IMR-90 (cell line): Measurements from ENCODE around the gene IQGAP2. TPM values are rescaled to one million over a fixed set of nuclear protein-coding genes. Genes with fewer than 3 reads are reported as not detected.

Experiments
- ATAC-seq: fragments of 200-7000 bp; cut with Tn5 transposase; 2 replicates; pipeline ENCODE4 v1.9.1; 2020; ENCODE audit warnings: low read depth, mild to moderate bottlenecking, moderate library complexity
- BruUV-seq: library from RNA; stranded (reverse); fragments of 400-500 nt; replicated peaks from 2 replicates; lab custom pipeline; 2021; lab: Mats Ljungman, UMichigan
- CTCF ChIA-PET: fragments of 300-600 bp; formaldehyde crosslinking; extraction: SDS; loops from one replicate; lab custom pipeline; 2021; ENCODE audit warnings: antibody characterized with exemption; lab: Yijun Ruan, JAX
- POLR2A ChIA-PET: fragments of 300-600 bp; sonication (Branson Sonifier 250); formaldehyde crosslinking; loops from one replicate; lab custom pipeline; 2022; ENCODE audit warnings: antibody characterized with exemption; ENCODE audit not compliant: unreplicated experiment; lab: Charles Lee
- DNase-seq: peaks from one replicate; pipeline ENCODE4 v3.0.0; 2013
- H2AFZ ChIP-seq: replicated peaks from 2 replicates; pipeline ENCODE3; 2013; ENCODE audit warnings: low read length, mild to moderate bottlenecking; ENCODE audit not compliant: poor library complexity
- H2AK5ac ChIP-seq: 2 replicates; pipeline ENCODE4 v1.6.1; 2013; ENCODE audit warnings: low read depth, low read length, inconsistent platforms
- H2AK9ac ChIP-seq: replicated peaks from 2 replicates; pipeline ENCODE3; 2013; ENCODE audit warnings: mild to moderate bottlenecking, low read depth, low read length, moderate library complexity; ENCODE audit not compliant: poor library complexity
- H2BK120ac ChIP-seq: 2 replicates; pipeline ENCODE4 v1.6.1; 2013; ENCODE audit warnings: low read depth, low read length, inconsistent platforms
- H2BK15ac ChIP-seq: 3 replicates; pipeline ENCODE4 v1.6.1; 2013; ENCODE audit warnings: low read depth, low read length, inconsistent platforms
- H2BK20ac ChIP-seq: 2 replicates; pipeline ENCODE4 v1.6.1; 2013; ENCODE audit warnings: low read depth, mild to moderate bottlenecking, inconsistent platforms, low read length, moderate library complexity
- H2BK5ac ChIP-seq: 2 replicates; pipeline ENCODE4 v1.6.1; 2013; ENCODE audit warnings: mild to moderate bottlenecking, low read depth, low read length, inconsistent platforms; ENCODE audit not compliant: poor library complexity, severe bottlenecking
- H3K14ac ChIP-seq: replicated peaks from 2 replicates; pipeline ENCODE4 v1.6.1; 2013; ENCODE audit warnings: low read depth, low read length, inconsistent platforms
- H3K18ac ChIP-seq: 2 replicates; pipeline ENCODE4 v1.6.1; 2013; ENCODE audit warnings: low read depth, low read length, control low read depth
- H3K23ac ChIP-seq: 2 replicates; pipeline ENCODE4 v1.6.1; 2013; ENCODE audit warnings: low read depth, low read length, inconsistent platforms
- H3K27ac ChIP-seq: 2 replicates; pipeline ENCODE4 v1.5.1; 2013; ENCODE audit warnings: mild to moderate bottlenecking, control low read depth, low read length; ENCODE audit not compliant: insufficient read depth
- H3K27me3 ChIP-seq: 2 replicates; pipeline ENCODE4 v1.6.1; 2013; ENCODE audit warnings: low read length; ENCODE audit not compliant: control insufficient read depth, insufficient read depth
- H3K36me3 ChIP-seq: 2 replicates; pipeline ENCODE4 v1.6.1; 2013; ENCODE audit warnings: low read length, mixed read lengths; ENCODE audit not compliant: control insufficient read depth, insufficient read depth
- H3K4ac ChIP-seq: 2 replicates; pipeline ENCODE4 v1.6.1; 2013; ENCODE audit warnings: low read depth, low read length, inconsistent platforms
- H3K4me1 ChIP-seq: 2 replicates; pipeline ENCODE4 v1.6.1; 2013; ENCODE audit warnings: low read length, mixed read lengths; ENCODE audit not compliant: control insufficient read depth, insufficient read depth
- H3K4me2 ChIP-seq: 2 replicates; pipeline ENCODE4 v1.6.1; 2013; ENCODE audit warnings: low read depth, mild to moderate bottlenecking, control low read depth, low read length, moderate library complexity
- H3K4me3 ChIP-seq: 2 replicates; pipeline ENCODE4 v1.5.1; 2013; ENCODE audit warnings: low read depth, mild to moderate bottlenecking, control low read depth, low read length, moderate library complexity; ENCODE audit not compliant: insufficient read depth
- H3K56ac ChIP-seq: 2 replicates; pipeline ENCODE4 v1.6.1; 2013; ENCODE audit warnings: low read length, inconsistent platforms; ENCODE audit not compliant: insufficient read depth; ENCODE audit errors: extremely low read depth
- H3K79me1 ChIP-seq, 2 experiments: 2 replicates each; pipeline ENCODE4 v1.6.1; 2013; ENCODE audit warnings: low read length in 2 of 2, inconsistent platforms in 1 of 2, low read depth in 1 of 2
- H3K9ac ChIP-seq: 2 replicates; pipeline ENCODE4 v1.6.1; 2013; ENCODE audit warnings: low read depth, low read length, control low read depth
- H3K9me1 ChIP-seq: 2 replicates; pipeline ENCODE4 v1.6.1; 2013; ENCODE audit warnings: low read length, inconsistent platforms; ENCODE audit not compliant: insufficient read depth
- H3K9me3 ChIP-seq: 2 replicates; pipeline ENCODE4 v1.6.1; 2013; ENCODE audit warnings: low read length; ENCODE audit not compliant: control insufficient read depth, insufficient read depth
- H4K20me1 ChIP-seq: 2 replicates; pipeline ENCODE4 v1.6.1; 2013; ENCODE audit warnings: low read length, inconsistent platforms; ENCODE audit not compliant: insufficient read depth
- H4K5ac ChIP-seq: 2 replicates; pipeline ENCODE4 v1.6.1; 2013; ENCODE audit warnings: mild to moderate bottlenecking, low read depth, low read length, control low read depth
- H4K8ac ChIP-seq, 2 experiments: 2 replicates each; pipeline ENCODE4 v1.6.1; 2013; ENCODE audit warnings: low read depth in 2 of 2, low read length in 2 of 2, control low read depth in 1 of 2, inconsistent platforms in 1 of 2
- H4K91ac ChIP-seq: 2 replicates; pipeline ENCODE4 v1.6.1; 2013; ENCODE audit warnings: low read depth, low read length, inconsistent platforms; ENCODE audit not compliant: insufficient read depth
- BHLHE40 ChIP-seq: fragments of 150-350 bp; IDR thresholded peaks from 2 replicates; pipeline ENCODE4 v1.6.1; 2016; ENCODE audit warnings: mild to moderate bottlenecking, low read depth, low read length
- CEBPB ChIP-seq: IDR thresholded peaks from 2 replicates; pipeline ENCODE4 v1.6.1; 2012; ENCODE audit warnings: low read depth, low read length, improper control_type of control experiment
- FOS ChIP-seq: fragments of 150-350 bp; IDR thresholded peaks from 2 replicates; pipeline ENCODE4 v1.6.1; 2016; ENCODE audit warnings: low read depth, low read length
- MAZ ChIP-seq: IDR thresholded peaks from 2 replicates; pipeline ENCODE4 v1.6.1; 2012; ENCODE audit warnings: low read depth, mild to moderate bottlenecking, low read length, improper control_type of control experiment, moderate library complexity, borderline replicate concordance
- RFX5 ChIP-seq: IDR thresholded peaks from 2 replicates; pipeline ENCODE4 v1.8.0; 2012; ENCODE audit warnings: low read depth, mild to moderate bottlenecking, low read length, moderate library complexity
- WGBS, 2 experiments: methylation state at CpG; one replicate each; pipeline versions ENCODE4 v1.1.5 to v1.1.7; 2013; ENCODE audit warnings: missing lambda C conversion rate in 2 of 2; ENCODE audit not compliant: insufficient read length in 1 of 2; ENCODE audit errors: extremely low coverage in 2 of 2; 5-methylcytosine and 5-hydroxymethylcytosine counted together
- dilution Hi-C: fragments of 300-500 bp; cut with HindIII; formaldehyde crosslinking; loops from one replicate; pipeline ENCODE4 v1.14.3; 2018; ENCODE audit warnings: low sequenced_read_pairs; ENCODE audit not compliant: unreplicated experiment
- in situ Hi-C: fragments of 300-500 bp; cut with MboI; formaldehyde crosslinking; loops from 3 replicates; pipeline ENCODE4 v1.14.3; 2019; ENCODE audit warnings: low sequenced_read_pairs, inconsistent platforms, mixed read lengths
- intact Hi-C: fragments of 100-400 bp; cut with micrococcal nuclease; formaldehyde crosslinking; loops from 2 replicates; pipeline ENCODE4 v1.10.0; 2022
- polyA plus RNA-seq, 3 experiments: library from polyadenylated mRNA; depleted of rRNA; stranded (reverse); fragments of >200 nt; gene quantifications; 2 replicates each; pipeline ENCODE4 v1.2.3, GENCODE V29; 2012; ENCODE audit warnings: low replicate concordance in 1 of 3
- total RNA-seq: library from RNA; depleted of rRNA; stranded (reverse); fragments of >200 nt; gene quantifications from 2 replicates; pipeline ENCODE4 v1.2.3, GENCODE V29; 2012
- TF ChIP-seq, protein P1 (sequence below): fragments of 150-350 bp; IDR thresholded peaks from 2 replicates; pipeline ENCODE4 v1.6.1; 2016; ENCODE audit warnings: low read depth, mild to moderate bottlenecking, low read length, moderate library complexity, borderline replicate concordance

The IQGAP2 gene
- total and polyA plus RNA-seq, 2 of the 4 experiments (the other 2 are of a cell fraction) = 0.21 to 0.36 TPM

DNA sequence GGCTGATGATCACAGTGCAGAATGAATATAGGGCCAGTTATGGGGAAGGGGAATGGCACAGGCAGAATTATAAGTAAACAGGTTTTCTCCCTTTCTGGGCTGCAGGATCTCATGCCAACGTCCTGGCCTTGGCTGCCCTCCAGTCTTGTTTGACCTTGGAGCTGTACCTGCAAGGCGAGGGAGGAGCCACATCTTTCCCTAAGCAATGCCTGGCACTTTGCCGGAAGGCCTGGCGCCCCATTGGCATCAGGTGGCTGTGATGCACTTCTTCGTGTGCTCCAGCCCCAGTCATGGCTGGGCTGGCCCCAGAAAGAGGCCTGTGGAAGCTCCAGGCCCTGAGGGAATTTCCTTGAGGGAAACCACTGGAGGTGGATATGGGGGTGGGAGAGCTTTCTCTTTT is 16.7 kb upstream of the IQGAP2 start:
- dilution Hi-C loops = no loop called here
- TF ChIP-seq MAZ = no peak
- TF ChIP-seq, protein P1, sequence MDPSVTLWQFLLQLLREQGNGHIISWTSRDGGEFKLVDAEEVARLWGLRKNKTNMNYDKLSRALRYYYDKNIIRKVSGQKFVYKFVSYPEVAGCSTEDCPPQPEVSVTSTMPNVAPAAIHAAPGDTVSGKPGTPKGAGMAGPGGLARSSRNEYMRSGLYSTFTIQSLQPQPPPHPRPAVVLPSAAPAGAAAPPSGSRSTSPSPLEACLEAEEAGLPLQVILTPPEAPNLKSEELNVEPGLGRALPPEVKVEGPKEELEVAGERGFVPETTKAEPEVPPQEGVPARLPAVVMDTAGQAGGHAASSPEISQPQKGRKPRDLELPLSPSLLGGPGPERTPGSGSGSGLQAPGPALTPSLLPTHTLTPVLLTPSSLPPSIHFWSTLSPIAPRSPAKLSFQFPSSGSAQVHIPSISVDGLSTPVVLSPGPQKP = no peak
- no peak for TF ChIP-seq FOS
- TF ChIP-seq BHLHE40 = no peak
- no peak for TF ChIP-seq RFX5
- no peak for TF ChIP-seq CEBPB
- Histone ChIP-seq H3K14ac (no peak overlapping the region), H2BK120ac (no peak overlapping the region), H4K20me1 (no peaks in the 10 kb centered on the region), H3K18ac (no peak overlapping the region), H2AK5ac (no peak overlapping the region), H3K9me1 (no peaks in the 10 kb centered on the region), H4K91ac (no peak overlapping the region), H3K56ac (no peak overlapping the region), H4K8ac (no peak overlapping the region), H2BK20ac (no peak overlapping the region), H3K9ac (no peak overlapping the region), H3K4me3 (no peak overlapping the region), H3K27ac (no peak overlapping the region), H2AFZ (no peak overlapping the region), H2BK15ac (no peak overlapping the region), H3K4ac (no peak overlapping the region), H3K4me1 (no peaks in the 10 kb centered on the region), H3K36me3 (no peaks in the 10 kb centered on the region), H2BK5ac (no peak overlapping the region), H3K27me3 (peaks cover 8% of the 10 kb centered on the region), H3K4me2 (no peak overlapping the region), H2AK9ac (no peak overlapping the region), H3K23ac (no peak overlapping the region), H3K79me1 (no peaks in the 10 kb centered on the region), H4K5ac (no peak overlapping the region), H3K9me3 (no peaks in the 10 kb centered on the region)
- ATAC-seq = no peak
- no TSS peak for BruUV-seq
- WGBS, 2 experiments = 78% methylated on average over 3 of the region's 5 CpGs; no CpG with 5 or more reads in 1 of the 2 experiments
- DNase-seq = no peak
- in situ Hi-C loops = no loop called here
- intact Hi-C loops = no loop called here
- CTCF ChIA-PET = no interaction called here
- POLR2A ChIA-PET = no interaction called here
